Skin epidermis (tissue), 12 donors: ENCODE results near the gene CNOT9.

Experiments
- H3K27ac ChIP-seq, 21 experiments: fragments of 200-600 bp; sonication (generic) in 11 of 21; one replicate each; pipeline ENCODE4 v1.5.0; 2020; ENCODE audit warnings: mild to moderate bottlenecking in 3 of 21, inconsistent platforms in 2 of 21, moderate library complexity in 2 of 21
- H3K4me3 ChIP-seq, 7 experiments: fragments of 200-600 bp; sonication (generic) in 2 of 7; one replicate each; pipeline ENCODE4 v1.5.0; 2020; ENCODE audit warnings: inconsistent platforms in 2 of 7, mild to moderate bottlenecking in 2 of 7, moderate library complexity in 1 of 7

CNOT9 gene

DNA sequence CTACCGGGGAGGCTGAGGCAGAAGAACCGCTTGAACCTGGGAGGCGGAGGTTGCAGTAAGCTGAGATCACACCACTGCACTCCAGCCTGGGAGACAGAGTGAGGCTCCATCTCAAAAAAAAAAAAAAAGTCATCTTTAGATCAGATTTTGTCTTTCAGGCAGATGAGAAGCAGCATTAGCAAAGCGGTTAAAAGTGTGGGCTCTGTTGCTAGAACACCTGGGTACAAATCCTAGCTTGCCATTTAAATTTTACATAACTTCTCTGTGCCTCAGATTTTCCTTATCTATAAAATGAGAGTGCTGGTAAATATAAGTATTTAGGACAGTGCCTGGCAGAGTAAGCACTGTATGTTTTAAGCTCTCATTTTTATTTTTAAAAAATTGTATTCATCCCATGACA, 8.2 kb downstream of the CNOT9 start:
- H3K27ac ChIP-seq, result no peak overlapping the region

DNA sequence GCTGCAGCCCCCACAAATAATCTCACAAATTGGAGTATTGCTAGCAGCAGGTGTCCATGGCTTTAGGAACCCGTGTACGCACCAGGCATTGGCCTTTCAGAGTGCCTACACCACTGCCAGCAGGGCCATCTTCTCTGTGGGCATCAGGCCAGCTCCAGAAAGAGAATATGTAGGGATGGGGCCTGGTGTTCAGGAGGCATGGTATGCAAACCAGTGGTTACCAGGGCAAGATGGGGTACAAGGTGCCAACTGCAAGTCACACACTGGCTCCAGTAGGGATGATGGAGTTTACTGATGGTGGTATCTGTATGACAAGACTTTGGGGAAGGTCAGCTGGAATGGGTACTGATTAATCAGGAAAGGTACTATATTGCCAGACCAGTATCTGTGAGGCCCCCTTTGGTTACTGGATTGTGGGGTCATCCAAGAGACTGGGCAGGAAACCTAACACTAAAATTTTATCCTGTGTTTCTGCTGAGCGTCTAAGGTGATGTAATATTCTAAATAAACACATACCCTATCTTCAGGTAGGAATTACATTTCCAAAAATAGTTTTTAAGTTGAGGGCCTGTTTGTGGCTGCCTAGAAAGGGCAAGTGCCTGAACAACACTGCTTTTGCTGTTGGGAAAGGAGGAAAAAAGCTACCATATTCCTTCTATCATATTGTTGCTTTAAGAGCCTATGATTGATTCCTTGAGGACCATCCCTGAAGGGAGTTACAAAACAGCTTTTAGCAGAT, 9.0 kb downstream of the CNOT9 start:
- Histone ChIP-seq H3K27ac (no peak overlapping the region), H3K4me3 (no peak overlapping the region)

More for the DNA sequence above, 8.2 kb downstream of the CNOT9 start:
- H3K4me3 ChIP-seq, result no peak overlapping the region

DNA sequence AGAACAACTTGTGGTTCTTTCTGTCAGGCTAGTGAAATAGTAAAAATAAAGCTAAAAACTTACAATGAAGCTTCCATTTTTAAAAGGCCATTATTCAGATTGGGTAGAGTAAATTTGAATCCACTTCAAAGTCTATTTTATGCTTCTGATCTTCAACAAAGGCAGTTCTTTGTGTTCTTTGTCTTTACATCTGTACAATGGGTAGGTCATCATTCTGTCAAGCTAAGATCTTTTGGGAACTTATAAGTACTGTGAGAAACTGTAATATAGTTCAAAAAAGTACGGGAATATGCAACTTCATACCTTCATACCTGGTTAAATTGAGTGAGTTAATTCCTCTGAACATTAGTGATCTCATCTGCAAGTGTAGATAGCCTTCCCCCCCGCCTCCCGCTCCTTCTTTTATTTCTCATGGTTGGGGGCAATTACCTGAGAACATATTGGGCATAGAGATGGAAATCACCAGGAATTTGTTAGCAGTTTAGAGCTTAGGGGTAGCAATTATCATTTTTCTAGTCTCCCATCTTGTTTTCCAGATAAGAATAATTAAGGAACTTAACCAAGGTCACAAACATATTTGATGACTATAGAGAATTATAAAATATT, 9.7 kb downstream of the CNOT9 start:
- Histone ChIP-seq H3K27ac (no peak overlapping the region), H3K4me3 (no peak overlapping the region)

DNA sequence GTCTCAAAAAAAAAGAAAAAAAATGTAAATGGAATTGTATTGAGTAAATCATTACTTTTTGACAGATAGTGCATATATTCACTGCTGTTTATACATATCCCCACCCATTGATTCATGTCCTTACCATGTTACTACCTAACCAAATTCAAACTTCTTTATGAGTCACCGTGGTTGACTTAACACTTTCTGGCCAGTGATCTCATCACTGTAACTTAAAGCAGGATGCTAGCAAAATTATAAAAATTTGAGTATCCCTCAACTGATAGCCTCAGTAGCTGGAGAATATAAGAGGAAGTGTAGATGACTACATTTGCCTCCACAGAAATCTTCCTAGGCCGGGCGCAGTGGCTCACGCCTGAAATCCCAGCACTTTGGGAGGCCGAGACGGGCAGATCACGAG, 13.4 kb downstream of the CNOT9 start:
- Histone ChIP-seq H3K27ac (no peak overlapping the region), H3K4me3 (no peak overlapping the region)

DNA sequence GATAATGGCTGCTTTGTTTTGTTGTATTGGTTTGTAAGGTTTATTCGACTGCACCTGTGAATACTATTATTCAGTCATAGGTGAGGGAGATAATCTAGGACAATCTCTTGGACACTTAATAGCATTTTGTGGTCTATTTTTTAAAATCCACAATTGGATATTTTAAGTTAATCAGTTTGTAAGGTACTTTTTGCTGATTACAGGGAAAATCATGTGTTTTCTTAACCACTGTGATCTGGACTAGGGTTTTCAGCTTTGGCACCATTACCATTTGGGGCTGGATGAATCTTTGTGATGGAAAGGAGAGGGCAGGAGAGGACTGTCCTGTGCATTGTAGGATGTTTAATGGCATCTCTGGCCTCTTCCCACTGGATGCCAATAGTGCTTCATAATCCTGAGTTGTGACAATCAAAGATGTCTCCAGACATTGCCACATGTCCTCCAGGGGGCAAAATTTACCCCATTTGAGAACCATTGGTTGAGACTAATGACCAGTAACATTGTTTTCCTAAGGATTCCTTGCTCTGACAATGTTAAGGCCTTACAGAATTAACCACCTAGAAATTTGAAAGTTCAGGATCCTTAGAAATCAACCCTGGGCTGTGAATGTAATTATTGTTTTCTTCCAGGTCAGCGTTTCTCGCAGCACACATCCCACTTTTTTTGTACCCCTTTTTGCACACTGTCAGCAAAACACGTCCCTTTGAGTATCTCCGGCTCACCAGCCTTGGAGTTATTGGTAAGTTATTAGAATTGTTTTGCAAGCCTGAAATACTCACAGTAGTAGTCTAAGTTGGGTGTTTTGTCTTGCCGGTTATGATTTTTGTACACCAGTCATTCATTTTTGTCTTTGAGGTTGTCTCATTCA, 15.6 kb downstream of the CNOT9 start:
- no peak overlapping the region for H3K4me3 ChIP-seq
- H3K27ac ChIP-seq, result no peak overlapping the region

DNA sequence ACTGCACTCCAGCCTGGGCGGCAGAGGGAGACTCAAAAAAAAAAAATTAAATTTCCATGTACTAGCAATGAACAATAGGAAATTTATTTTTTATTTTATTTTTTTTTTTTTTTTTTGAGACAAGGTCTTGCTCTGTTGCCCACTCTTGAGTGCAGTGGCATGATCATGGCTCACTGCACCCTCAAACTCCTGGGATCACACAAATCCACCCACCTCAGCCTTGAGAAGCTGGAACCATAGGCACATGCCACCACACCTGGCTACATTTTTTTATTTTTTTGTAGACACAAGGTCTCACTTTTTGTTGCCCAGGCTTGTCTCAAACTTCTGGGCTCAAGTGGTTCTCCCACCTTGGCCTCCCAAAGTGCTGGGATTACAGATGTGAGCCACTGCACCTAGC, 16.9 kb downstream of the CNOT9 start:
- Histone ChIP-seq H3K4me3 (no peak overlapping the region), H3K27ac (no peak overlapping the region)

DNA sequence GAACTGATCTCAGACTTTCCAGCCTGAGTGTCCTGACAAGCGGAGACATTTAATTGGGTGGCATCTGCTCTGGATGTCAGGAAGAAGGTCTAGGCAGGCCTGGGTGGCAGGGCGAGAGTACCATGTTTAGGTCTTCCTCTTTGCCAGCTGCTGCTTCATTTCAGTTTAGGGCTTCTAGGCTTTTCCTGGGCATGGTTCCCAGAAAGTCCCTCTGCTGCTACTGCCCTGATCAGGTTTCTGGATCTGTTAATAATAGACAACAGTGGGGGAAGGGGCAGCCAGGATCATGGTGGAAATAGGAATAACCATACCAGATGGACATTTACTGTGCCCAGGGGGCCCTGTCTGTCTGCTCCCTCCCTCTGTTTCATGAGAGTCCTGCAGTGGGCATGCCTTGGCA, 36.8 kb downstream of the CNOT9 start:
- Histone ChIP-seq H3K27ac (no peak overlapping the region), H3K4me3 (no peak overlapping the region)

DNA sequence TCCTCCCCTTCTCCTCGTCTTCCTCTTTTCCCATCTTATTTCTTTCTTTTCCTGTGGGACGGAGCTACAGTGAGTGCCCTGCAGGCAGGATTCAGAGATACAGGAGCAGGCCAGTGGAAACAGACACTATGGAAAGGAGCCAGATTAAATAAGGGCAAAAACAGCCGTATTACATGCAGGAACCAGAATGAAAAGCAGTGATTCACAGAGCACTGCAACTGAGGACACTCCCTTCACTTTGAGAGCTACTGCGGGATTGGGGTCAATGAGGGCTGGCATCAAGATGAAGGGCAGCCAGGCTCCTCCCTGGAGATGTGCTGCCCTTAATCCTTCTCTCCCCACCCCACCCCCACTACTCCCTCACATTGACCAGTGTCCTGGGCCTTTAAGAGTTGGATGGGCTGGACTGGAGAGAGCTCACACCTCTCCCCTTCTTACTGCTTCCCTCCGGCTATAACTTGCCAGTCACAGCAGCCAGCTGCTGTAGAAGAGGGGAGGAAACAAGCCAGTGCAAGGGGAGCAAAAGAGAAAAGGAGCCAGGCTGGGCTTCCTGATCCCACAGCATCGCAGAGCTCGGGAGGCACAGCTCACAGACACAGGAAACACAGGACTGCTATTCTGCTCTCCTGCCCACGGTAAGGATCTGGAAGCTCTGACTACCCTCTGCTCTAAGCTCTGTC, 38.9 kb downstream of the CNOT9 start, which contains the start of gene PLCD4:
PLCD4 (plus strand) TSS at position 464 of the 680 bp plus-strand sequence. CDS start 7,841 bp downstream, outside the sequence.
- Histone ChIP-seq H3K27ac (peak within 1 kb of the TSS in 13 of 21 experiments; percentile 0 to 54 (median 35)), H3K4me3 (peak within 1 kb of the TSS in 4 of 7 experiments; percentile 6 to 11 (median 8))

DNA sequence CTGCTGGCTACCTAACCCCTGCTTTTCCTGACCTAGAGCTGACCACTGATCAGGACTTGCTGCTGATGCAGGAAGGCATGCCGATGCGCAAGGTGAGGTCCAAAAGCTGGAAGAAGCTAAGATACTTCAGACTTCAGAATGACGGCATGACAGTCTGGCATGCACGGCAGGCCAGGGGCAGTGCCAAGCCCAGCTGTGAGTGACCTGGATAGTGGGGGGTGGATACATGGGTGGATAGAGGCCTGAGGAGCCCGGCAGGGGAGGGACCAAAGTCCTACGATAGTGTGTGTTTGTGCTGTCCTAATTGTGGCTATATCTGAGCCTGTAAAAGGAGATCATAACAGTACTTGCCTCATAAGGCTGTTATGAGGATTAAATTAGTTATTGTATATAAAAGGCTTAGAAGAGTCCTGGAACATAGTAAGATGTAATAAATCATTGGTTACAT, 47.3 kb downstream of the CNOT9 start:
- Histone ChIP-seq H3K4me3 (no peak overlapping the region), H3K27ac (no peak overlapping the region)

DNA sequence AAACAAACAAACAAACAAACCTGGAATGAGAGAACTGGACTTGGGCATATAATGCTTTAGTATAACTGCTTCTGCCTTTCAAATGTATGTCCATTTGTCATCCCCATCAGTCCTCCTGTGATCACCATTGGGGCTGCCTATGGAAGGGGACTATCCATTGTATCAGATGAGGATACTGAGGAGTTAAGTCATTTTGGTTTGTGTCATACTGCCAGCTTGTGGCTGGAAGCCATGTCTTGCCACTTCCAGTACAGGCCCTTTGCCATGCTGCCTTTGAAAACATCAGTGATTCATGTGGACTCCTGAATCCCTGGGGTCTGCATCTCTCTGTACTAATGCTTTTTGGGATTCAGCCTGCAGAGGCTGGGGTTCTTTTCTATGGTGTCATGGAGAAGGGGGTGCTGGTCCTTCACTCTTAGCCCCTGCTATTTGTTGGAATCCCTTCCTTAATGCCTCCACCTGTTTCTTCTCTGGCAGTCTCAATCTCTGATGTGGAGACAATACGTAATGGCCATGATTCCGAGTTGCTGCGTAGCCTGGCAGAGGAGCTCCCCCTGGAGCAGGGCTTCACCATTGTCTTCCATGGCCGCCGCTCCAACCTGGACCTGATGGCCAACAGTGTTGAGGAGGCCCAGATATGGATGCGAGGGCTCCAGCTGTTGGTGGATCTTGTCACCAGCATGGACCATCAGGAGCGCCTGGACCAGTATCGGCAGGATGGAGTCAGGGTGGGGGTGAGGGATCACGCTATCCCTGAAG, 49.6 kb downstream of the CNOT9 start:
- no peak overlapping the region for H3K27ac ChIP-seq

DNA sequence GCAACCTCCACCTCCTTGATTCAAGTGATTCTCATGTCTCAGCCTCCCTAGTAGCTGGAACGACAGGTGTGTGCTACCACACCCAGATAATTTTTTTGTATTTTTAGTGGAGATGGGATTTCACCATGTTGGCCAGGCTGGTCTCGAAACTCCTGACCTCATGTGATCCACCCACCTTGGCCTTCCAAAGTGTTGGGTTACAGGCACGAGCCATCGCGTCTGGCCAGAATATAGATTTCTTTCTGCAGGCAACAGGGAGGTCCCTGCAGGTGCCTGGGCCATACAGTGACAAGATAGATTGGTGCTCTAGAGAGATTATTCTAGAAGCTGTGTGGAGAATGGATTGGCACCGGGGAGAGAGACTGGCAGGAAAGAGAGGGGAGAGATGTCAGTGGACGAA, 52.4 kb downstream of the CNOT9 start:
- H3K27ac ChIP-seq, result no peak overlapping the region
- no peak overlapping the region for H3K4me3 ChIP-seq

More for the DNA sequence above, 49.6 kb downstream of the CNOT9 start:
- H3K4me3 ChIP-seq, result no peak overlapping the region

DNA sequence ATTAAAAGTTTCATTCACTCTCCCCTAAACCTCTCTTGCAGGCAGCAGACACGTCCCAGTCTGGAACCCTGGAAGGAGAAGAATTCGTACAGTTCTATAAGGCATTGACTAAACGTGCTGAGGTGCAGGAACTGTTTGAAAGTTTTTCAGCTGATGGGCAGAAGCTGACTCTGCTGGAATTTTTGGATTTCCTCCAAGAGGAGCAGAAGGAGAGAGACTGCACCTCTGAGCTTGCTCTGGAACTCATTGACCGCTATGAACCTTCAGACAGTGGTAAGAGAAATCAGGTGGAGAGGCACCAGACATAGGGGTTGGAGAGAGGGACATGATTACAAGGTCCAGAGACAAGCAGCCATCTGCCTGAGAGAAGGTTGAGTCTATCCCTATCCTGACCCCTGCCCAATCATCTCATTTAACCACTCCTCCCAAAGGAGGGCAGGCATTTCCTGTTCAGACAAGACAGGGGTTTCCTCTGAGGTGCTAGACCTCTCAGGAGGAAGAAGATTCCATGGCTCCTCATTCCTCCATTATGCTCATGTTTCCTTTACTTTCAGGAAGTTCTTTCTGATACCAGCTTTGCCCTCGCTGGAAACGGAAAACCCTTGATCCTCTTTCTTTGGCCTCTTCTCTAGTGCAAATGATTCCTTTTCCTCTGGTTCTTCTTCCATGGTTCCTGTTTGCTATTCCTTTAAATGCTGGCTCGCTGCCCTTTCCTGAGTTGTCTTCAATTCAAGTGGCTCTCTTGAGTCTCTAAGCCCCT, 54.1 kb downstream of the CNOT9 start:
- Histone ChIP-seq H3K4me3 (no peak overlapping the region), H3K27ac (no peak overlapping the region)

DNA sequence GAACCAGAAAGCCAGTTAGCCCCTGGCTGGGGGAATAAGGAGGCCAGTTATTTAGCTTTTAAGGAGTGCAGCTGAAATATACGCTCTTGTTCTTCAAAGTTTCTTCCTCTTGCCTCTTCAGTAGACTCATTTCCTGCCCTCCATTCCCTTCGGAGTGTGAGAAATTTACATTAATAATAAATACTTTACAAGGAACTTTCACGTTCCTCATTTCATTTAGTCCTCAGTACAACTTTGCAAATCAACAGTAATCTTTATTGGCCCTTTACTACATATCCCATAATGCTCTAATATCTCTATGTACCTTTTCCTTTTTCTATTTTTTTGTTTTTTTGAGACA, 54.7 kb downstream of the CNOT9 start:
- Histone ChIP-seq H3K27ac (no peak overlapping the region), H3K4me3 (no peak overlapping the region)

DNA sequence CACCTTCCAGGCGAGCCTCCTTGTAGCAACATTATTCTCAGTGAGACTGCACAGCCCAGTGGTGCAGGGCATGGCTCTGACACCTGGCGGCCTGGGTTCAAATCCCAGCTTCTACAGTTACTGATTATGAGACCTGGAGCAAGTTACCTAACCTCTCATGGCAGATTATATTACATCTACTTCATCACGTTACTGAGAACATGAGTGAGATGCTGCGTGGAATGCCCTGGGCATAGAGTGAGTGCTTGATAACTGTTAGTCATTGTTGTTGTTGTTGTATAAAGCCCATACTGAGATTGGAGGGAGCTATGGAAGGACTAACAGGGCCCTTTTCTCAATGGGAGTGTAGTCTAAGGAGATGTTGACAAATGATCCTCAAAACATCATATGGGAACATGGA, 57.7 kb downstream of the CNOT9 start:
- Histone ChIP-seq H3K27ac (no peak overlapping the region), H3K4me3 (no peak overlapping the region)

DNA sequence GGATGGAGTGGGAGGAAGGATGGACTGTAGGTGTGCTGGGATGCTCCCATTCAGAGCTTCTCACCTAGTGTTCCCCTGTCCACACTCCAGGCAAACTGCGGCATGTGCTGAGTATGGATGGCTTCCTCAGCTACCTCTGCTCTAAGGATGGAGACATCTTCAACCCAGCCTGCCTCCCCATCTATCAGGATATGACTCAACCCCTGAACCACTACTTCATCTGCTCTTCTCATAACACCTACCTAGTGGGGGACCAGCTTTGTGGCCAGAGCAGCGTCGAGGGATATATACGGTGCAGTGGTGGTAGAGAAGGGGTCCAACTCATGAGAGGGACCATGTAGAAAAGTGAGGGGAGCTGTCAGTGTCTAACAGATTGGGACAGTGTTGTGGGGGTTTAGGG, 59.3 kb downstream of the CNOT9 start:
- Histone ChIP-seq H3K4me3 (no peak overlapping the region), H3K27ac (no peak overlapping the region)

DNA sequence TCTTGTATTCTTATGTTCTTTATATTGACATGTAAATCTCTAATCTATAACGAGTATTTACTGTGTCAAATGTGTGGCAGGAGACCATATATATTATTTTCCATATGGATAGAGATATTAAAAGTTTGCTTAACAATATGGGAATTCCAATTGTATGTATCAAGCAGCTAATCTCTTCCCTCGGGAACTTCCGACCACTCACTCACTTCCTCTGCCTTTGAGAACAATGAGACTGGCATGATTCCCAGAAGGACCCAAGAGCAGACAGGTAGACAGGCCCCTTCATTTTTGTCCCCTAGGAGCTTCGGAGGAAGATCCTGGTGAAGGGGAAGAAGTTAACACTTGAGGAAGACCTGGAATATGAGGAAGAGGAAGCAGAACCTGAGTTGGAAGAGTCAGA, 63.2 kb downstream of the CNOT9 start:
- H3K27ac ChIP-seq, result no peak overlapping the region
- no peak overlapping the region for H3K4me3 ChIP-seq

DNA sequence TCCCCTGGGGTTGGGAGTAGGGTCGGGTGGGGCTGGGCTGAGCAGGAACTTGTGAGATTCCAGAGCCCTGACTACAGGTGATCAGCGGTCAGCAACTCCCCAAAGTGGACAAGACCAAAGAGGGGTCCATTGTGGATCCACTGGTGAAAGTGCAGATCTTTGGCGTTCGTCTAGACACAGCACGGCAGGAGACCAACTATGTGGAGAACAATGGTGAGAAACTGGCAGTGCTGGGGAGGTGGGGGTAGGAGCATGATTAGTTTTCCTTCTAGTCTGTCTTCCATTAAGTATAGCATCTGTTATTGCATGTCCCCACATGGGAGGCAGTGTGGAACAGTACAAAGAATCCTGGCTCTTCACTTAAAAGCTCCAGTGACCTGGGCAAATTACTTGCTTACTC, 67.1 kb downstream of the CNOT9 start:
- no peak overlapping the region for H3K4me3 ChIP-seq
- H3K27ac ChIP-seq, result no peak overlapping the region

DNA sequence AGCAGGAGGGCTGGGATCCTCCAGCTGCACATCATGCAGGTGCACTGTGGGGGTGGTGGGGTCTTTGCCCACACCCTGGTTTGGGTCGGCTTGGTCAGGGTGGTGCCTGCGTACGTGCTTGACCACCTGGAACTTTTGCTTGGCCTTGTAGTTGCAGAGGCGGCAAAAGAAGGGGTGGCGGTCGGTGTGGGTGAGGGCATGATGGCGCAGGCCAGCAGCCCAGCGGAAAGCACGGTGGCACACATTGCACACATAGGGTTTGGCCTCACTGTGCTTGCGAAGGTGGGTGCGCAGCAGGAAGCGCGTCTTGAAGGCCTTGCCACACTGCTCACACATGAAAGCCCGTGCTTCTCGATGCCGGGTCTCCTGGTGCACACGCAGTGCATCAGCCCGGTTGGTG, 69.7 kb downstream of the CNOT9 start:
- H3K27ac ChIP-seq, result no peak overlapping the region

More for the DNA sequence above, 69.7 kb downstream of the CNOT9 start:
- H3K4me3 ChIP-seq, result no peak overlapping the region
